ENCODE results near the gene CCNY.

DNA sequence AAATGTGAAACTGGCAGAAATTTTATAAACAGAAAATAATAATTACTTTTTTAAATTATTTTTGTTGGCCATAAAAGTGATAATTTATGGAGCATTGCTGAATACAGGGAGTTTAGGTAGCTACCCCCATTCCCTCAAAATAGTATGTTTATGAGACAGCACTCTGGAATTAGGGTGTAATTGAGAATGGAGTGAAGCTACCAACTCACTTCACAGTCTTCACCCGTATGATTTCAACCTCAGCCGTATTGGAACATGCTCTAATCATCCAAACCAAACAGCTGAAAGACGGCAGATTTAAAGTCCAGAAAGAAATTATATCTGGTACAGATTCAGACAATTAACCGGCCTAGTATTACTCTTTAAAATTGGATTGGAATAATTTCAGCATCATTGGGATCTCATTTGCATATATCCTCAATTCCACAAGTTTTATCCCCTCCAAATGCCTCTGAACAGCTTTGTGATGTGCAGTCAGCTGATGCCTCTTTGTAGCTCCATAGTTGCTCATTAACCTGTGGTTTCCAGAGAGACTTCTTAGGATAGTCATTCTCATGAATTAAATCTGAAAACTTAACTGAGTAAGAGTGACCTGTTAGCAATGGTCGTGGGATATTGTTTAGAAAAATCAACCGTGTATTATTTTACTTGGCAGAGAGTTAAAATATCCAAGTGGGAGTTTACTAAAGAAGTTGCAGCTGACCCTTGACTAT is 209.7 kb downstream of the CCNY start:
- TF ChIP-seq, protein P1, sequence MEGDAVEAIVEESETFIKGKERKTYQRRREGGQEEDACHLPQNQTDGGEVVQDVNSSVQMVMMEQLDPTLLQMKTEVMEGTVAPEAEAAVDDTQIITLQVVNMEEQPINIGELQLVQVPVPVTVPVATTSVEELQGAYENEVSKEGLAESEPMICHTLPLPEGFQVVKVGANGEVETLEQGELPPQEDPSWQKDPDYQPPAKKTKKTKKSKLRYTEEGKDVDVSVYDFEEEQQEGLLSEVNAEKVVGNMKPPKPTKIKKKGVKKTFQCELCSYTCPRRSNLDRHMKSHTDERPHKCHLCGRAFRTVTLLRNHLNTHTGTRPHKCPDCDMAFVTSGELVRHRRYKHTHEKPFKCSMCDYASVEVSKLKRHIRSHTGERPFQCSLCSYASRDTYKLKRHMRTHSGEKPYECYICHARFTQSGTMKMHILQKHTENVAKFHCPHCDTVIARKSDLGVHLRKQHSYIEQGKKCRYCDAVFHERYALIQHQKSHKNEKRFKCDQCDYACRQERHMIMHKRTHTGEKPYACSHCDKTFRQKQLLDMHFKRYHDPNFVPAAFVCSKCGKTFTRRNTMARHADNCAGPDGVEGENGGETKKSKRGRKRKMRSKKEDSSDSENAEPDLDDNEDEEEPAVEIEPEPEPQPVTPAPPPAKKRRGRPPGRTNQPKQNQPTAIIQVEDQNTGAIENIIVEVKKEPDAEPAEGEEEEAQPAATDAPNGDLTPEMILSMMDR (IDR thresholded peaks at IDR 0.05), result no peak
- TF ChIP-seq EZH2 (IDR thresholded peaks at IDR 0.05; ENCODE audit: borderline replicate concordance, insufficient read depth, low read depth, low read length, poor library complexity, severe bottlenecking), result no peak
